Measurements from ENCODE around the gene TBXAS1.

The TBXAS1 gene

GRCh38 chr7:140021603-140022002 lies 192.5 kb downstream of the TBXAS1 start:
- no peak overlapping the region for H3K4me3 ChIP-seq
- H3K27ac ChIP-seq = no peak overlapping the region
- TF ChIP-seq CTCF (IDR thresholded peaks at IDR 0.05) = no peak
- no peak for DNase-seq (ENCODE audit: low spot score)

GRCh38 chr7:140022582-140023211 lies 193.6 kb downstream of the TBXAS1 start:
- Histone ChIP-seq H3K4me3 (no peak overlapping the region), H3K27ac (no peak overlapping the region)
- TF ChIP-seq CTCF (IDR thresholded peaks at IDR 0.05) = no peak
- DNase-seq (ENCODE audit: low spot score) = no peak

- DNase-seq (ENCODE audit: low spot score) = no peak
- Histone ChIP-seq H3K4me3 (no peak overlapping the region), H3K27ac (no peak overlapping the region)
- TF ChIP-seq CTCF (IDR thresholded peaks at IDR 0.05) = no peak
Observed at GRCh38 chr7:140023728-140024127, 194.7 kb downstream of the TBXAS1 start.

GRCh38 chr7:140024585-140024984 lies 195.5 kb downstream of the TBXAS1 start:
- DNase-seq (ENCODE audit: low spot score) = no peak
- Histone ChIP-seq H3K4me3 (no peak overlapping the region), H3K27ac (no peak overlapping the region)
- no peak for TF ChIP-seq CTCF (IDR thresholded peaks at IDR 0.05)

GRCh38 chr7:140025241-140025640 lies 196.2 kb downstream of the TBXAS1 start:
- no peak for TF ChIP-seq CTCF (IDR thresholded peaks at IDR 0.05)
- no peak for DNase-seq (ENCODE audit: low spot score)
- H3K27ac ChIP-seq = no peak overlapping the region
- H3K4me3 ChIP-seq = no peak overlapping the region

GRCh38 chr7:140025814-140026433 lies 196.9 kb downstream of the TBXAS1 start:
- DNase-seq (ENCODE audit: low spot score) = no peak
- TF ChIP-seq CTCF (IDR thresholded peaks at IDR 0.05) = no peak
- Histone ChIP-seq H3K27ac (no peak overlapping the region), H3K4me3 (no peak overlapping the region)

GRCh38 chr7:140026935-140027334 lies 197.9 kb downstream of the TBXAS1 start:
- no peak for DNase-seq (ENCODE audit: low spot score)
- no peak for TF ChIP-seq CTCF (IDR thresholded peaks at IDR 0.05)
- Histone ChIP-seq H3K4me3 (no peak overlapping the region), H3K27ac (no peak overlapping the region)

Measured in coronary artery (tissue), 2 donors.